ENCODE measurements around the gene ARIH2. TPM values are rescaled to one million over a fixed set of nuclear protein-coding genes. Genes with fewer than 3 reads are reported as not detected.
A peak's percentile ranks its signal among the peaks of the same experiment; 100 is the strongest.

Gene ARIH2
- total RNA-seq, 1 donor from 2014 or later, result 112 TPM

DNA sequence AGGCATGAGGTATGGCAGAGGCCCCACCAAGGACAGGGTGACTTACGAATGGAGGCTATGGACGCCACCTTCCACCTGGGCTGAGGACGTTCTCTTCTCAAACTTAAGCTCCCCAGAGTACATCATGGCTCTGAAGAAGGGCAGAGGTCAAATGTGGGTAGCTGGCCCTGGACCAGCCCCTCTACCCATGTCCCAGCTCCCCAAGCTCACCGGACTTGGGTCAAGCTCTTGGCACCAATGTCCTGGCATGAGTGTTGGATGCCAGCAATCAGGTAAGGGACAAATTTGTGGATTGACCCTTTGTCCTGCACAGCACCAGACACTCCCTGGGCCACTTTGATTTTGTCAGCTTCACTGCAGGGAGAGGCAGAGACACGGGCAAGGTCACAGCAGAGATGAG lies 105.8 kb downstream of the ARIH2 start:
- peaks cover 74% of the 10 kb centered on the region for H3K4me1 Mint-ChIP-seq
- TF ChIP-seq, protein P1, sequence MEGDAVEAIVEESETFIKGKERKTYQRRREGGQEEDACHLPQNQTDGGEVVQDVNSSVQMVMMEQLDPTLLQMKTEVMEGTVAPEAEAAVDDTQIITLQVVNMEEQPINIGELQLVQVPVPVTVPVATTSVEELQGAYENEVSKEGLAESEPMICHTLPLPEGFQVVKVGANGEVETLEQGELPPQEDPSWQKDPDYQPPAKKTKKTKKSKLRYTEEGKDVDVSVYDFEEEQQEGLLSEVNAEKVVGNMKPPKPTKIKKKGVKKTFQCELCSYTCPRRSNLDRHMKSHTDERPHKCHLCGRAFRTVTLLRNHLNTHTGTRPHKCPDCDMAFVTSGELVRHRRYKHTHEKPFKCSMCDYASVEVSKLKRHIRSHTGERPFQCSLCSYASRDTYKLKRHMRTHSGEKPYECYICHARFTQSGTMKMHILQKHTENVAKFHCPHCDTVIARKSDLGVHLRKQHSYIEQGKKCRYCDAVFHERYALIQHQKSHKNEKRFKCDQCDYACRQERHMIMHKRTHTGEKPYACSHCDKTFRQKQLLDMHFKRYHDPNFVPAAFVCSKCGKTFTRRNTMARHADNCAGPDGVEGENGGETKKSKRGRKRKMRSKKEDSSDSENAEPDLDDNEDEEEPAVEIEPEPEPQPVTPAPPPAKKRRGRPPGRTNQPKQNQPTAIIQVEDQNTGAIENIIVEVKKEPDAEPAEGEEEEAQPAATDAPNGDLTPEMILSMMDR (IDR thresholded peaks at IDR 0.05), result no peak
- no peaks in the 10 kb centered on the region for H3K9me3 Mint-ChIP-seq
- ATAC-seq (ENCODE audit: low read depth) (no peak), DNase-seq (no peak)
- peaks cover 62% of the 10 kb centered on the region for H3K36me3 Mint-ChIP-seq (ENCODE audit: low read depth)
- CTCF ChIA-PET, result no interaction called here
- H3K4me3 Mint-ChIP-seq, result no peak overlapping the region
- H3K27me3 Mint-ChIP-seq, result no peaks in the 10 kb centered on the region
- peak overlapping the region; percentile 50 for H3K27ac Mint-ChIP-seq
- intact Hi-C loops (cut with micrococcal nuclease), result loop anchor here (5.0 to 10.0 kb wide), 2 partner anchors 177 to 1270 kb away; partner anchors contain the start of genes HYAL3, IFRD2, NAA80 and PRKAR2A
- POLR2A ChIA-PET, result interaction anchor here (0.6 to 14.9 kb wide), 4 partner anchors 8 to 70 kb away, joined by 6 to 372 read pairs (median 11); partner anchors contain the start of genes QRICH1 and WDR6

DNA sequence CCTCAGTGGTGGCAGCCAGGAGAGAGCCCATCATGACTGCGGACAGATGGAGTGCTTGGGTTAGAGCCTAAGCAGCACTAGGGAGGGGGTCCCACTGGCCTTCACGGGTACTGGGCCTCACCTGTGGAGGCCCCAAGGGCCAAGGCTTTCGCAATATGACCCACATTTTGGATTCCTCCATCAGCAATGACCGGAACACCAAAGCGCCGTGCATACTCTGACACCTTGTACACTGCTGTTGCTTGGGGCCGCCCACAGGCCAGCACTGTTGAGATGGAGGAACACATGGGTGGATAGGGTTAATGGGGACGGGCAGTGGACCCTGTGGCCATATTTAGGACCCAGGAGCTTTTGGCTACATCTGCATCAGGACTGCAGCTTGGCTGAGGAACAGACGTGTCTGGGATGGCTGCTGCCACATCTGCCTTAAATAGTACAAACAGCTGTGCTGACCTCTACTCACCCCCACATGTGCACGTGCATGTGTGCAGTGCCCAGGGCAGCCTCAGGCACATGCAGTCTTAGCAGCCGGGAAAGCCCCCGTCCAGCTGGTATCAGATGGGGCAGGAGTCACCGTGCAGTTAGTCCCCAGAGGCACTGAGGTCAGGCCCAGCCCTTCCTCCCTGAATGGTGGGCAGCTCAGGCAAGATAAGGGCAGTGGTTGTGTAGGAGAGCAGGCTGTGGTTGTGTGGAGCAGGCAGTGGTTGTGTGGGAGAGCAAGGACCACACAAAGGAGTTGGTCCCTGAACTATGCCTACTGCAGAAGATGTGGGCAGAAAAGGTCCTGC lies 106.6 kb downstream of the ARIH2 start:
- TF ChIP-seq, protein P1 (IDR thresholded peaks at IDR 0.05), result no peak
- no peak for DNase-seq
- Mint-ChIP-seq H3K36me3 (ENCODE audit: low read depth) (peaks cover 66% of the 10 kb centered on the region), H3K4me1 (peaks cover 68% of the 10 kb centered on the region), H3K9me3 (no peaks in the 10 kb centered on the region), H3K27me3 (no peaks in the 10 kb centered on the region), H3K4me3 (peak overlapping the region; percentile 59), H3K27ac (peak overlapping the region; percentile 88)
- ATAC-seq (ENCODE audit: low read depth), result peak; percentile 9
- ChIA-PET POLR2A (interaction anchor here (0.6 to 14.9 kb wide), 8 partner anchors 8 to 321 kb away, joined by 3 to 372 read pairs (median 8); partner anchors contain the start of genes QRICH1 and WDR6), CTCF (no interaction called here)
- intact Hi-C loops (cut with micrococcal nuclease), result loop anchor here (10.0 kb wide), 1 partner anchor 1270 kb away; the partner anchor contains the start of genes HYAL3, IFRD2 and NAA80

DNA sequence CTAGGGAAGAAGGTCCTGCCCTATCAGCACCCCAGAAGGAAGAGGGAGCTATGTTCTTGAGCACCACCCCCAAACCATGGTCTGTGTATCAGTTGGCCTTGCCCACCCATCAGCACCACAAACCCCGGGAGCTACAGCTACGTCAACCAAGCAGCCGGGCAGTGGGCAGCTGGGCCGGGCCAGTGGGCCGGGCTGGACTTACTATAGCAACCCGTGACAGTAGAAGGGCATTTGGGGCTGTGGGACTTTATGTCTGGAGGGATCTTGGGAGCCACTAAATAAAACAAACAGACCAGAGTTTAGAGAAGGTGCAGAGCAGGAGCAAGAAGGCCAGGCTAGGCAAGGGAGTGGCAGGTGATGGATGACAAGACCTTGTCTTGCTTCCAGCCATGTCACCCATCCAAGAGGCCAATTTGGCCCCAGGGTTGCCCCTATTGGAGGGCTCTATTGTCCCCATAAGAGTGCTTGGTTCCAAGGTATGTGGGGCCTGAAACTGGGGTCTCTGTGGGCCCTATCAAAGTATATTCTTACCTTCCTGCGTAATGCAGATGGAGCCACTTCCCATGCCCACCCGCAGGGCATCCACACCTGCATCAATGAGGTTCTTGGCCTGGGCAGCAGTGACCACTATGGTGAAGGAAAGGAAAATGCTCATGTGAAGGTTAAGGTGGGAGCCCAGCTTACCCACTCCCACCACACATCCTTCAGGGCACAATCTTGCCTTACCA lies 107.3 kb downstream of the ARIH2 start:
- H3K4me1 Mint-ChIP-seq, result peaks cover 66% of the 10 kb centered on the region
- H3K27me3 Mint-ChIP-seq, result no peaks in the 10 kb centered on the region
- TF ChIP-seq, protein P1 (IDR thresholded peaks at IDR 0.05), result no peak
- peak overlapping the region; percentile 88 for H3K27ac Mint-ChIP-seq
- ATAC-seq (ENCODE audit: low read depth) (no peak), DNase-seq (no peak)
- ChIA-PET CTCF (no interaction called here), POLR2A (interaction anchor here (0.6 to 14.9 kb wide), 8 partner anchors 8 to 321 kb away, joined by 3 to 372 read pairs (median 5); partner anchors contain the start of genes DALRD3, QRICH1 and WDR6)
- no peaks in the 10 kb centered on the region for H3K9me3 Mint-ChIP-seq
- intact Hi-C loops (cut with micrococcal nuclease), result loop anchor here (10.0 kb wide), 1 partner anchor 1269 kb away; the partner anchor contains the start of genes HYAL3, IFRD2 and NAA80
- H3K4me3 Mint-ChIP-seq, result peak overlapping the region; percentile 59
- H3K36me3 Mint-ChIP-seq (ENCODE audit: low read depth), result peaks cover 73% of the 10 kb centered on the region

DNA sequence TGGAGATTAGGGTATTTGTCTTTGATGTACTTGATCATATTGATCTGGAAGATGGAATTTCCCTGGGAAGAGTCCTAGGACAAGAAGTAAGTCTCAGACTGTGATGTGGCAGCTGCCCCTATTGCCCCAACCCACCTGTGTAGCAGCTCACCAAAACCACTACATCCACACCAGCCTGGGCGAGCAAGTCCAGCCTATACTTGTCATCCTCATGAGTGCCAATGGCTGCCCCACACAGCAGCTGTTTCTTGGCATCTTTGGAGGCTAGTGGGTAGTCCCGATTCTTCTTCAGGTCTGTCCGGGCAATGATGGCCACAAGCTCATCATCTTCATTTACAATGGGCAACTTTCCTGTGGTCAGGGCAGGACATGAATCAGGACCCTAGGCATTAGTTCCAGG lies 107.9 kb downstream of the ARIH2 start:
- ATAC-seq (ENCODE audit: low read depth) (no peak), DNase-seq (no peak)
- Mint-ChIP-seq H3K9me3 (no peaks in the 10 kb centered on the region), H3K27ac (peak overlapping the region; percentile 88), H3K4me1 (peaks cover 64% of the 10 kb centered on the region), H3K27me3 (no peaks in the 10 kb centered on the region), H3K36me3 (ENCODE audit: low read depth) (peaks cover 75% of the 10 kb centered on the region), H3K4me3 (no peak overlapping the region)
- CTCF ChIA-PET, result no interaction called here
- POLR2A ChIA-PET, result interaction anchor here (0.6 to 14.9 kb wide), 6 partner anchors 8 to 145 kb away, joined by 3 to 372 read pairs (median 6); partner anchors contain the start of genes DALRD3, KLHDC8B, QRICH1 and WDR6
- intact Hi-C loops (cut with micrococcal nuclease), result loop anchor here (10.0 kb wide), 1 partner anchor 1268 kb away; the partner anchor contains the start of genes HYAL3, IFRD2 and NAA80
- TF ChIP-seq, protein P1 (IDR thresholded peaks at IDR 0.05), result no peak

All from activated B cell treated with CpG ODN at 0.5 μM for 24 hours (primary cell).